ENCODE results near the gene CD93.

Gene CD93

DNA sequence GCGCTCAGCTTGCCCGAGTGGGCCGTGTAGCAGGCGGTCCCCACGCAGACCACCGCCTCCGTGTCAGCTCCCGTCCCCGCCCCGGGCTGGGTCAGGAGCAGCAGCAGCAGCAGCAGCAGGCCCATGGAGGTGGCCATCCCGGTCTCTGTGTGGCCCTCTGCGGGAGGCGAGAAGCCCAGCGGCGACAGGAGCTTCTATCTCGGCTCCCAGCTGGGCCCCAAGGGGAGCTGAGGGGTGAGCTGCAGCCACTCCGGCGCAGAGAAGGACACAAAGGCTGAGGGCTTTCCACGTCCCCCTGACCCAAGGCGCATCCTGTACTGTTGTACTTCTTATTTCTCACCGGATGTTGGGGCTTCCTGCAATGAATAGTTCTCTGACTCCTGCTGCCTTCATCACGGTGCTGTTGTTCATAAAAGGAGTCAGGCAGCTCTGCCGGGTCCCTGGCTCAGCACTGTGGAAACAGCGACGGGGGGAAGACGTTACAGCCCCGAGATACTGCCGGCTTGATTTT is at the start of gene CD93:
CD93 (minus strand) TSS at position 269 of the 511 bp plus-strand sequence; CDS start at position 137, 132 bp downstream.
- DNase-seq (ENCODE audit: low read depth) = no peak

DNA sequence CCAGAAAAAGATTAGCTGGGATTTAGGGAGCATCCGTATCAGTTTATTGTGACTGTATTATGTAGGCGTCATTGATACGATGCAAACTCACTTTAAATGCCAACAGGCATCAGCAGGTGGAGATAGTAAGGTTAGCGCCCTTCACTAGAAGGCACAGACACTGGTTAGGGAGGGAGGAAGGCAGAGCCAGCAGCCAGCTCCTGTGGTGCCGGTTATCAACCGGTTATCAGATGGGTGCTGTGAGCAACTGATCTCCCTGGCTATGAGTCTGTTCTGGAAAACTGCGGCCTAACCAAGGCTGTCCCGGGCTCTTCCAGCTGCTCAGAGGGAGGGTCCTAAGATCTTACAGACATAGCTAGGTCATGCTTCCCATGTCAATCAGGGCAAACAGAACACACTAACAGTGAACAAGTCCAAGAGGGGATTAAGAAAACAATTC is 47.5 kb upstream of the CD93 start:
- no peak for DNase-seq (ENCODE audit: low read depth)

- DNase-seq (ENCODE audit: low read depth) = no peak
Observed at GRCh38 chr20:23132930-23133559, 46.9 kb upstream of the CD93 start.

DNA sequence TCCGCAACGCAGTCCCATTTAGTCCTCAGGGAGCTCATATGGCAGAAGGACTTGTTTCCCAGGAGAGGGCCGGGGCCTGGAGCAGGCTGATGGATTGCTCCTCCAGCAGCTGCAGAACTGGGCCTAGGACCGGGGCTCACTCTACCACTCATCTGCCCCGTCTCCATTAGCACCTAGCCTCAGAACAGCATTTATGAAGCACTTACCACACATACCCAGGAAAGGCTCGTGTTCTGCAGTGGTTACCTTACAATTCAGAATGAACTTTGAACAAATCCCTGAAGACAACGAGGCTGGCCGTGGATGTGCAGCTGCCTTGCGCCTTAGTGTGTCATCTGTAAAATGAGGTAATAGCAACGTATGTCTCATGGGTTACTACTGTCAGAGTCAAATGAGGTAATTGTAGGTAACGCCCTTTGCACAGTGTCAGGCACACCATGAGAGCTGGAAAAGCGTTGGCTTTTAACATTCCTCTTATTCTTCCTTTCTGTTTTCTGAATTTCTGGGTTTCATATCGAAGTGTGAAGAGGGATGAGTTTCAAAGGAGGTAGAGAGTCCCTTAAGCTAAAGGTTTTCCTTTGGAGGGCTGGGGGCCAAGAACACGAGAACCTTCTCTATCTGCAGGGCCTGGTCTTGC is 46.3 kb upstream of the CD93 start:
- DNase-seq (ENCODE audit: low read depth) = no peak

DNA sequence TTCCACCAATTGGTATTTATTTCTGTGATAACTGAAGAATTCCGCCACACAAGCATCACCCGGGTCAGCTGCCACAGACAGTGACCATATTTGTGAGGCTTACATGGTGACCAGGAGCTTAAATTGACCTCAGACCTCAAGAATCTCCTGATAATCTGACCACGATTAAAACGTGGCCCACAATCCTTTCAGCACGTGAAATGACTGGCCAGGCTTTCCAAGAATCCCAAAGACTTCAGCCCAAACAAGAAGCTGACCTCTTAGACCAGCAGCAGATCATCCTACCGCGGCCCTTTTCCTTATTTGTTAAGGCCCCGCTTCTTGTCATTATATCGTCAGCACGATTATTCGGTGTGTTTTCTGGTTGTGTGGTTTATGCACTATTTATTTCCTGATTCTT is 45.6 kb upstream of the CD93 start:
- no peak for DNase-seq (ENCODE audit: low read depth)

DNA sequence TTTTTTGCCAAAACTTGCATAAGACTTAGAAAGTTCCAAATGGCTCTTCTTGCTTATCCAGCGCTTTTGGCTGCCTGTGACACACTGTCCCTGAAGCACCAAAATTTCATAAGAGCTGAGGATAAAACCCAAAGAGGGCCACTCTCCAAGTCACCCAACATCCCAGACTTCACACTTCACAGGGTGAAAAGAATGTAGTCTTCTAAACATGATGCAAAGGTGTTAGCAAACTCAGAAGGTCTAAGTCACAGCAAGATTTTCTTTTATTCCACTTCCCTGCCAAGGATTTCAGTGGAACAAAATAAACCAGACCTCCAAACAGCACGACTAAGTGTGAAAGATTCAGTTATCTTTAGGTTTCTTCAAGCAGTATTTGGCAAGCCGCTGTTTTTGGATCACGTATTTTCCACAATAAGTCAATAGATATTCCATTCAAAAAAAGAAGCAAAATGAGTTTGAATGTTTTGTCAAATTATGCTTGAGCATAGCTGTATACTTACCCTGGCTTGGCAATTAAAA is 44.6 kb upstream of the CD93 start:
- DNase-seq (ENCODE audit: low read depth) = no peak

- no peak for DNase-seq (ENCODE audit: low read depth)
Observed at GRCh38 chr20:23129891-23130621, 43.9 kb upstream of the CD93 start.

DNA sequence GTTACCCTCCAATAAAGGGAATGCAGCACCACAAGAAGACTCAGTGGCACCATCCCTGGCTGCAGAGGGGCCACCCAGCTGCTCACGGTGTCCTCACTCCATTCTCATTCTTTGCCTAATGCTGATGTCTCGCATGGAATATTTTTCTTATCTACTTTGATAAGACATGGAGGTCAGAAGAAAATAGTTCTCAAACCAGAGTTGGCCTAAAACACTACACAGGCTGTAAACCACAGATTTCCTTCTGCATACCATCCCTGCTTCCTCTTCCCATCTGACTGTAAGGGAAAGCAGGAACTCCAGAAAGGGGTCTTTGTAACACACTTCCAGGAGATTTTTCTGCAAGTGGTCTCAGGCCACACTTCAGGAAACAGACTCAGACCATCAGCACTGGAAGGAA is 43.1 kb upstream of the CD93 start:
- DNase-seq (ENCODE audit: low read depth) = no peak

DNA sequence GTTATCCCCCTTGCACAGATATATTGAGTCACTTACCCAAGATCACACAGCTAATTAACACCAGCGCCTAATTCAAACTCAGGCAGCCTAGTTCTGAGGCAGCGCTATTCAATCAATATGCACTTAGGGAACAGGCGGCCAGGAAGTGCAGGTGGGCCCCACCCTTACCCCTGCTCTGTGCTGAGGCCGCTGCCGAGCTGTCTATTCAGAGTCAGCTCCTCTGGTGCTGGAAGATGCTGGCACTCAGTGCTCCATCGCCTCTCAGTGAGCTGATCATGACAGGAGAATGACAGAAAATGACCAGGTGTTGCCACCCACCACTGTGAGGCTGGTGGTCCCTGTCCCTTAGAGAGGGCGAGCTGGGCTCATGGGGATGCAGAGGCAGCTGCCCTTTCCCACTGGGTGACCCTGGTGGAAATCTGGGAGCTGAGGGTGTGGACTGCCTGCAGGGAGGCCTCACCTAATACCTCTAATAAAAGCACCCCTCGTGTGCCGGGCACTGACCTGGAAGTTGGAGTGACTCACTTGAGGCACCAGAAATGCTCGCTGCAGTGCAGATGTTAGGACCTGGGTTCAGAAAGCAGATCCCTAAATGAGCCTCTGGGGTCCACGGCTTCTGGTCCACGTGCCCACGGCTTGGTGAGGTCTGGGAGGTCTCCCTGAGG is 42.5 kb upstream of the CD93 start:
- no peak for DNase-seq (ENCODE audit: low read depth)

DNA sequence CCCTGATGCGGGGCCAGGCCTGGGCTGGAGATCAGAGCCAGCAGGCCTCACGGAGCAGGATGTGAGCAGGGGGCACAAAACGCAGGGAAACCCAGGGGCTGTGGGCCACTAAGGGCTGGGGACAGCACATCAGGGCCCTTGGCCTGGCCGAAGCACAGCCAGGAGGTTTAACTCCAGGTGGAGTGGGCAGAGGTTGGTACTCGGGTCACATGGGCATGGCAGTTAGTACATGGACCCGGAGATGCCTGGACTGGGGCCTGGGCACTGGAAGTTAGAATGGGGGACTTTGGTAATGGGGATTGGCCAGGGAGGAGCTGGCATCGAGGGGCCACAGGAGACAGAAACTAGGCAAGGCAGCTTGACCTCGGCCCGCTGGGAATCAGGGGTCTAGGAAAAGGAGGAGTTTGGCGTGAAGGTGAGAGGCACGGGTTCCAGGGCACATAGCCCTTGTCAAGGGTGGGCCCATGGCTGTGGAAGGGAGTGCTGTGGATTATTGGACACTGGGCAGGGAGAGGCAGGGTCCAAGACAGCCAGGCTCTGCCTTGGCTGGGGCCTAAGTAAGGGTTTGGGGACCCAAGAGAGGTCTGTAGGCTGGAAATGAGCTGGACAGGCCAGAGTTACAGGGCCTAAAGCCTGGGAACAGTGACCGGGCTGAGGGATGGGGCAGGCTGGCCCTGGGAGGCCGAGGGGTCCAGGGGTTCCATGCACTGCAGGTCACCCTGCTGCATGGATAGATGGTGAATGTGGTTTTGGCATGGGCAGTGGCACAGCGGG is 41.6 kb upstream of the CD93 start:
- no peak for DNase-seq (ENCODE audit: low read depth)

DNA sequence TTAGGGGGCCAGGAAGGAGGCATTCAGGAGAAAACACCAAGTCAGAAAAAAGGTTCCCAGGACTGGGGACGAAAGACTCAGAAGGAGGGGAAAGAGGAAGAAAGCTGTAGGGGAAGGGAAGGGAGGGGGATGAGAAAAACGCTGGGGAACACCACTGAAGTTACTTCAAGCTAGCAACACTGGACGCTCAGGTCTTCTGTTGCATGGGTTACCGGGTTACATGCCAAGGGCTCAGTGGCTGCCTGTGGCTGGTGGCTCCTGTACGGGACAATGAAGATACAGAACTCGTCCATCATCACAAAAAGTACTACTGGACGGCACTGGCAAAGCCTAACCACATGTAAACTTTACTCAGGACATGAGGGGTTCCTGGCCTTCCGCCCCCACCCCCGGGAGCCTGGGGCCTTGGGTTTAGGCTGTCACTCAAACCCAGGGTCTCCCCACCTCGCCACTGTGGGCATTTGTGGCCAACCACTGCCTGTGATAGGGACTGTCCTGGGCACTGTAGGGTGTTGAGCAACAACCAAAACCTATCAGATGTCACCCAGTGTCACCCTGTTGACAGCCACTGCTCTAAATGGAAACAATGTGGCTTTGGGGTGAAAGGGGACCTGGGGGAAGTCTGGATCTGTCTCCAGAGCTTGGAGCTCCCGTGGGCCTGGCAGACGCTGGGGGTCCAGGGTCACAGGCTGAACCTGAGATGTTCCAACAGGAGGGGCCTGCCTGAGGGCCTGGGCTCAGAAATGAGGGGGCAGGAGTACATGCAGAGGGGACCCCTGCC is 40.3 kb upstream of the CD93 start:
- DNase-seq (ENCODE audit: low read depth) = no peak

GRCh38 chr20:23125625-23126191 is 39.6 kb upstream of the CD93 start:
- DNase-seq (ENCODE audit: low read depth) = no peak

DNA sequence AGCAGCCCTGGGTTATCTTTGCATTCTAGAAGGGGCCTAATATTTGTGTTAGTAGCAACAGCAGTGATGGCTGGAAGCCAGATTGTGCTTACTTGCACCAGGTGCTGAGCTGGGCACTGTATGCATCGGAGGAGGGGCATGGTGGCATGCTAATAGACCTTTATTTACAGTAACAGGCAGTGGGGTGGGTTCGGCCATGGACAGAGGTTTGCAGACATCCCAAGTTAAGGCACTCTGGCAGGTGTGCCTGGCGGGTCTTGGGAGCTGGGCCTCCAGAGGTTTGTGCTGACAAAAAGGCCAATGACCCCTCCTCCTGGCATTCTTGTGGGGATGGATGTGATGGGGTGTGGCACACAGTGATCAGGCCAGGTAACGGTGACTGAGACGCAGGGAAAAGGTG is 39.0 kb upstream of the CD93 start:
- no peak for DNase-seq (ENCODE audit: low read depth)

GRCh38 chr20:23123886-23124285 is 37.8 kb upstream of the CD93 start:
- no peak for DNase-seq (ENCODE audit: low read depth)

DNA sequence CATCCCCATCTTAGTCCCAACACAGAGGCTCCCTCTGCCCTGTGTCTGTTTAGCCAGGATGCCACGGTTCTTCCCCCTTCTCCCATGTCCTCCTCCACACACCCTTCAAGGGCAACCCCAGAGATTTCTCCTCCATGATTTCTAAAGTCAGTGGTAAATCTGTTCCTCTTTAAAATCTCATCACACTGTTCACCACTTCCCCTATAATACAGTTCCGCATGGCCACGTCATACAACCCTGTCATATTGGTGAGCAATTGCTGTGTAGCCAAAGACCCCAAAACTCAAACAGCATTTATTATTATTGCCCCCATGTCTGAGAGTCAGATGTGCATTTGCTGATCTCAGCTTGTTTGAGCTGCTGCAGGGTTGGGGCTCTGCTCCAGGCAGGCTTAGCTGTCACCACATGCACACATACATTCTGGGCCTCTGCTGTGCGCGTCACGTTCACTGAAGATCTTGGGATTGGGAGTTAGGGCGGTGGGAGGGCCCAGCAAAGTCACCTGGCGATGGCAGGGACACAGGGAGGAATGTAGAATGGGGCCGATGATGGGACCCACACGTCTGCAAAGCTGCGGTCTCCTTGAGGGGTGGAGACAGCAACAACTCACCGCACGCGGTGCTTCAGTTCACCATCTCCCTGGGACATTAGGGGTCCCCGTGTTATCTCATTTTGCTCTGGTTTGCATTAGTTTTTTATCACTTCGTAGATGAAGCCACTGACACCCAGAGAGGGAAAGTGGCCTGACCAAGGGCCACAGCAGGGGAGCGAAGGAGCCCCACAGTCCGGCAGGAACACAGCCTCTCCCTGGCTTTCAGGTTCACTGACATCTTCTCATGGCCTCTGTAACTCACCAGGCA is 36.9 kb upstream of the CD93 start:
- no peak for DNase-seq (ENCODE audit: low read depth)

GRCh38 chr20:23122321-23122720 is 36.2 kb upstream of the CD93 start:
- no peak for DNase-seq (ENCODE audit: low read depth)

DNA sequence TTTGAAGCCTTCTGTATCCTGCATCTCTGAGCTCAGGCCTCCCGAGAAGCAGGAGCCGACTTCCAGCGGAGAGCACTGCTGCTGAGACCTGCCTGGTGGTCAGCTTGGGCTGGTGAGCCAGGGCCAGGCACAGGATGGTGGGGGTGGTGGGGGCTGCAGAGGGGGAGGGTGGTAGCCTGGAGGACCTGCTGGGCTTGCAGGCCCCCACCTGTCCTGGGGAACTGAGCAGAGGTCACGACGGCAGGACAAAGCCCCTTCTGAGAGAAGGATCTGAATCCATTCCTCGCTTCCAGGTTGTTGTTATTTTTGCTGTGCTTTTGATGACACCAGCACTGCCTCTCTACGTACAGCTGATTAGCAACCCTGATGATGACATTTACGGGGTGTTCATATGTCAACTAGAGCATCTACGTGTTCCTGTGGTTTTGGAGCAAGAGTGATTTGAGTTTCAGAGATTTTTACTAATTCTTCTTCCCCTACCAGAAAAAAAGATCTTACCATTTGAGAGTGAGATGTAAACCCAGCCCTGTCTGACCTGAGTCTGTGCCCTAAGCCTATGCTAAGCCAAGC is 35.7 kb upstream of the CD93 start:
- DNase-seq (ENCODE audit: low read depth) = no peak

GRCh38 chr20:23120936-23121750 is 35.0 kb upstream of the CD93 start:
- no peak for DNase-seq (ENCODE audit: low read depth)
